GM21737 (cell line): ENCODE data around the gene ARMC2.
A peak's percentile ranks its signal among the peaks of the same experiment; 100 is the strongest.
"Not testable (repeated sequence)": the region's sequence is repeated elsewhere in the genome, so short reads cannot be mapped to it uniquely, and the experiment has no call there.

Experiments used
- ATAC-seq: cut with Tn5 transposase; IDR thresholded peaks from one replicate; pipeline ENCODE4 v1.9.1; 2021; ENCODE audit warnings: mild to moderate bottlenecking, moderate library complexity; ENCODE audit not compliant: unreplicated experiment

ARMC2 gene

GRCh38 chr6:108848116-108848868 is at the start of gene ARMC2:
ARMC2 (plus strand) TSS chr6:108848422; CDS start chr6:108854268, 5,846 bp downstream.
- ATAC-seq: peak; percentile 98

- no peak for ATAC-seq
These were observed 49.4 kb upstream of the ARMC2 start for GRCh38 chr6:108798670-108799353.

- no peak for ATAC-seq
These were observed 48.9 kb upstream of the ARMC2 start for GRCh38 chr6:108799354-108799717.

- no peak for ATAC-seq
These were observed 48.4 kb upstream of the ARMC2 start for GRCh38 chr6:108799791-108800190.

- ATAC-seq: no peak
These were observed 47.8 kb upstream of the ARMC2 start for GRCh38 chr6:108800427-108800864.

GRCh38 chr6:108801366-108801765 is 46.9 kb upstream of the ARMC2 start:
- no peak for ATAC-seq

GRCh38 chr6:108803982-108804490 is 44.2 kb upstream of the ARMC2 start:
- ATAC-seq: no peak

GRCh38 chr6:108804956-108805355 is 43.3 kb upstream of the ARMC2 start:
- ATAC-seq: no peak

GRCh38 chr6:108805611-108806167 is 42.5 kb upstream of the ARMC2 start:
- ATAC-seq: peak; percentile 65

GRCh38 chr6:108806171-108806570 is 42.1 kb upstream of the ARMC2 start:
- no peak for ATAC-seq

- ATAC-seq: no peak
These were observed 41.6 kb upstream of the ARMC2 start for GRCh38 chr6:108806665-108807064.

GRCh38 chr6:108807928-108808327 is 40.3 kb upstream of the ARMC2 start:
- no peak for ATAC-seq

- ATAC-seq: no peak
These were observed 39.0 kb upstream of the ARMC2 start for GRCh38 chr6:108809211-108809610.

- no peak for ATAC-seq
These were observed 38.1 kb upstream of the ARMC2 start for GRCh38 chr6:108810057-108810643.

- no peak for ATAC-seq
These were observed 36.7 kb upstream of the ARMC2 start for GRCh38 chr6:108811490-108811889.

- not testable (repeated sequence) for ATAC-seq
These were observed 35.0 kb upstream of the ARMC2 start for GRCh38 chr6:108813218-108813617.

GRCh38 chr6:108817276-108817675 is 30.9 kb upstream of the ARMC2 start:
- not testable (repeated sequence) for ATAC-seq

- no peak for ATAC-seq
These were observed 28.2 kb upstream of the ARMC2 start for GRCh38 chr6:108820006-108820405.

GRCh38 chr6:108822401-108822800 is 25.8 kb upstream of the ARMC2 start:
- ATAC-seq: no peak

- no peak for ATAC-seq
These were observed 22.9 kb upstream of the ARMC2 start for GRCh38 chr6:108825326-108825725.

GRCh38 chr6:108831104-108831503 is 17.1 kb upstream of the ARMC2 start:
- no peak for ATAC-seq
